NCI-H1417 (cell line): ENCODE data around the gene ALDH3A1.

Experiments
- DNase-seq, 3 experiments: peaks; one replicate each; lab custom pipeline; 2025; lab: John Stamatoyannopoulos, UW

Gene ALDH3A1

DNA sequence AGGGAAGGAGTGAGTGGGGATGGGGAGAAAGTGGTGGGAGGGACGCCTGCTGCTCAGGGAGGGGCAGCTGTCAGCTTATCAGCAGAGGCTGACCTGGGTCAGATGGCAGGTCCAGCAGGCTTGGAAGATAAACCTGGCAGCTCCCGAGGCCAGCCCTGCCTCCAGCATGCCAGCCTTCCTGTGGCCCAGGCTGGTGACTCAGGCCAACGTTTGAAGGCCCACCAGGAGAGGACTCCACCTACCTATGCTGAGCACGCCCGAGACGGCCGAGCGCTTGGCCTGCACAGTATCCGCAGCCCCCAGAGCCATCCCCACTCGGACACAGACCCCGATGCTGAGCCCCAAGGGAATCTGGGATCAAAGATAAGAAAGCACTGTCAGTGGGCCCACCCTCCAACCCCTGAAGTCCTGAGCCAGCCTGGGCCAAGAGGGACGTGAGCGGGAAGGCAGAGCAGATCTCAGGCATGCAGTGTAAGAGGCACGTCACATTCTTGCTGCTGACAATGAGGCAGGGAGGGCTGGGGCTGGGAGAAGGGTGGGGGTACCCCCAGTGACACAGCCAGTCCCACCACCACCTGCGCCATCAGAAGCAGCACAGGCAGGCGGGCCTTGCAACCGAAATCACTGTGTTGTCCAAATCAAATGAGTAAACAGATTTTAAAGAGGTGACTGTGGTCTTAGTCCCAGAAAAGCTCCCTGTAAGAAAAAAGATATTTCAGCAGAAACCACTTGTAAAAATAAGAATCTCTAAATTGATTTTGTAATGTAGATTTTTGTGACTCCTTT is 44.1 kb downstream of the ALDH3A1 start:
- DNase-seq, result no peak

GRCh38 chr17:19703106-19703827 is 44.8 kb downstream of the ALDH3A1 start:
- DNase-seq, result no peak

DNA sequence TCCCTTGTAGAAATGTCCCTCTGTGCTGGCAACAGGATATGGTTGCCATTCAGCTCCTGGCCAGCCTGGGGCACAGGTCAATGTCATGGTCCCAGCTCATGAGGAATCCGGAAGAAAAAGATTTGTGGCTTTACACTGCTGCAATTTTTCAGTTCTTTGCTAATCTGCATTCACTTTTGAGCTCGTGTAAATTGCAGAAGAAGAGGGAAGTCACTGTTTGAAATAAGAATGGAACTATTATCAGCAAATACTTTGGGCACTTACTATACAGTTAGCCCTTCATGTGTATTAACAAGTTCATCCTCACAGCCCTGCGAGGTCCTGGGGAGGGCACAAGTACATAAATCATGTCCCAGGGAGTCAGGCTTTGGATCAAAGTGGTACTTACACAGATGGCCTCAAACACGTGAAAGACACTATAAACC is 45.9 kb downstream of the ALDH3A1 start:
- DNase-seq, result no peak
